Uterus (tissue), 4 donors: ENCODE results near the gene COL26A1. TPM values are rescaled to one million over a fixed set of nuclear protein-coding genes. Genes with fewer than 3 reads are reported as not detected.

ENCODE experiments used
- DNase-seq, 2 donors: peaks; one replicate each; pipeline ENCODE4 v3.0.0-alpha.2; 2019 to 2020
- H3K27ac ChIP-seq, 2 donors: fragments of 200-600 bp; sonication (generic); 1 replicate in 1 of 2; 2 replicates in 1 of 2; pipeline ENCODE4 v1.5.1; 2016 to 2018
- H3K27me3 ChIP-seq, 2 donors: fragments of 200-600 bp; sonication (generic); one replicate each; pipeline ENCODE4 v1.5.1; 2018 to 2019; ENCODE audit warnings: control low read depth in 1 of 2
- H3K36me3 ChIP-seq, 2 donors: fragments of 200-600 bp; sonication (generic); one replicate each; pipeline ENCODE4 v1.5.1; 2019; ENCODE audit warnings: control low read depth in 1 of 2
- H3K4me1 ChIP-seq, 2 donors: fragments of 200-600 bp; sonication (generic); one replicate each; pipeline ENCODE4 v1.5.1; 2018 to 2019; ENCODE audit warnings: control low read depth in 1 of 2
- H3K4me3 ChIP-seq, 2 donors: fragments of 200-600 bp; sonication (generic); 1 replicate in 1 of 2; 2 replicates in 1 of 2; pipeline ENCODE4 v1.5.1; 2018 to 2019; ENCODE audit warnings: mild to moderate bottlenecking in 1 of 2
- H3K9me3 ChIP-seq, 2 donors: fragments of 200-600 bp; sonication (generic); one replicate each; pipeline ENCODE4 v1.5.1; 2019; ENCODE audit warnings: control low read depth in 1 of 2
- CTCF ChIP-seq, 4 experiments: fragments of 200-600 bp in 2 of 4; fragments of 450-650 bp in 2 of 4; sonication (generic) in 2 of 4; IDR thresholded peaks; one replicate each; pipeline ENCODE4 v1.5.1; 2016 to 2019; ENCODE audit warnings: antibody characterized with exemption in 4 of 4, mild to moderate bottlenecking in 2 of 4, moderate library complexity in 1 of 4
- POLR2A ChIP-seq, 2 donors: fragments of 450-650 bp; IDR thresholded peaks; one replicate each; pipeline ENCODE4 v1.6.1; 2016; ENCODE audit warnings: antibody characterized with exemption in 2 of 2, mild to moderate bottlenecking in 1 of 2, moderate library complexity in 1 of 2
- intact Hi-C: fragments of 100-400 bp; cut with DNase I; formaldehyde crosslinking; loops from one replicate; pipeline ENCODE4 v1.15.1; 2023; ENCODE audit warnings: low total_unique reads
- total RNA-seq, 4 donors: library from RNA; depleted of rRNA in 3 of 4; stranded (reverse); fragments of >200 nt in 3 of 4; gene quantifications; one replicate each; pipeline versions ENCODE4 v1.1.0 to v1.2.4, GENCODE V29; 2014 to 2023
- donor health status: DM: yes; HTN: yes; CAD: no.

The COL26A1 gene
- total RNA-seq, 4 donors from 2014 or later: 0.30 to 11.8 TPM; not detected in 2

- TF ChIP-seq POLR2A (IDR thresholded peaks at IDR 0.05): no peak
- no peak overlapping the region for H3K27ac ChIP-seq
- no peaks in the 10 kb centered on the region for H3K4me1 ChIP-seq
- intact Hi-C loops: no loop called here
- H3K27me3 ChIP-seq: no peaks in the 10 kb centered on the region
- no peaks in the 10 kb centered on the region for H3K9me3 ChIP-seq
- no peak overlapping the region for H3K4me3 ChIP-seq
- DNase-seq: no peak
- H3K36me3 ChIP-seq: no peaks in the 10 kb centered on the region
These were observed 35.2 kb downstream of the COL26A1 start for GRCh38 chr7:101397770-101398324.

- Histone ChIP-seq H3K4me1 (no peaks in the 10 kb centered on the region), H3K27me3 (no peaks in the 10 kb centered on the region), H3K9me3 (no peaks in the 10 kb centered on the region), H3K36me3 (no peaks in the 10 kb centered on the region), H3K4me3 (no peak overlapping the region), H3K27ac (no peak overlapping the region)
- intact Hi-C loops: no loop called here
- TF ChIP-seq CTCF (IDR thresholded peaks at IDR 0.05) (no peak), POLR2A (IDR thresholded peaks at IDR 0.05) (no peak)
- no peak for DNase-seq
These were observed 36.0 kb downstream of the COL26A1 start for GRCh38 chr7:101398396-101399289.

- H3K9me3 ChIP-seq: no peaks in the 10 kb centered on the region
- H3K27ac ChIP-seq: no peak overlapping the region
- DNase-seq: no peak
- H3K4me3 ChIP-seq: no peak overlapping the region
- intact Hi-C loops: no loop called here
- TF ChIP-seq POLR2A (IDR thresholded peaks at IDR 0.05) (no peak), CTCF (IDR thresholded peaks at IDR 0.05) (no peak)
- no peaks in the 10 kb centered on the region for H3K36me3 ChIP-seq
- no peaks in the 10 kb centered on the region for H3K4me1 ChIP-seq
- no peaks in the 10 kb centered on the region for H3K27me3 ChIP-seq
These were observed 37.1 kb downstream of the COL26A1 start for GRCh38 chr7:101399759-101400158.

- Histone ChIP-seq H3K27ac (no peak overlapping the region), H3K4me3 (no peak overlapping the region), H3K36me3 (no peaks in the 10 kb centered on the region), H3K9me3 (no peaks in the 10 kb centered on the region), H3K4me1 (no peaks in the 10 kb centered on the region), H3K27me3 (no peaks in the 10 kb centered on the region)
- TF ChIP-seq CTCF (IDR thresholded peaks at IDR 0.05): no peak
- no peak for TF ChIP-seq POLR2A (IDR thresholded peaks at IDR 0.05)
- intact Hi-C loops: no loop called here
- no peak for DNase-seq
These were observed 38.1 kb downstream of the COL26A1 start for GRCh38 chr7:101400751-101401150.

GRCh38 chr7:101401390-101402080, 38.9 kb downstream of the COL26A1 start:
- H3K9me3 ChIP-seq: no peaks in the 10 kb centered on the region
- H3K4me3 ChIP-seq: no peak overlapping the region
- DNase-seq: no peak
- H3K27ac ChIP-seq: no peak overlapping the region
- H3K36me3 ChIP-seq: no peaks in the 10 kb centered on the region
- TF ChIP-seq CTCF (IDR thresholded peaks at IDR 0.05) (no peak), POLR2A (IDR thresholded peaks at IDR 0.05) (no peak)
- intact Hi-C loops: no loop called here
- no peaks in the 10 kb centered on the region for H3K4me1 ChIP-seq
- no peaks in the 10 kb centered on the region for H3K27me3 ChIP-seq
